Measurements from ENCODE around the gene APLP1. TPM values are rescaled to one million over a fixed set of nuclear protein-coding genes. Genes with fewer than 3 reads are reported as not detected.

The APLP1 gene
- total RNA-seq, 4 donors from 2014 or later = 0.64 to 1.6 (median 0.96) TPM

DNA sequence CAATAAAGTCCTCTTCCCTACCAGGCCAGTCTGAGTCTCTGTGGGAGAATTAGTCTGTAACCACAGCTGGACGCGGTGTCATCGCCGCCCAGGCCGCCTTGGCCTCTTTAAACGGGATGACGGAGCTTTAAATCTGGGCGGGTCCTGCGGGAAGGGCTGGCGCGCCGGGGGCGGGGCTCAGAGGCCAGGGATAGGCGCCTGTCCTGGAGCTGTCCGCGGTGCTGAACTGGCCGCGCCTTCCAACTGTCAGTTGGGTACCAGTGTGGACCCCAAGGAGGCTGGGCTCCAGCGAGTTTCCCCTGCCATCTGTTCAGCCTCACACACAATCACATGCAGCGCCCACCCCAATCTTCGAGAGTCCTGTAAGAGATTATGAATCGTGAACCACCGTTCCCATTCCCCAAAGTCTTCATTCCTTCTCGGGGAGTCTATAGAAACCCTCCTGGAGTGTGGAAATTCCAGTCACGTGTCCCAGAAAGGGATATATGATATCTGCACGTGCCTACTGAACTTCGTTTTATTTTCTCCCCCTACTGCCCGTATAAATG, 11.5 kb downstream of the APLP1 start:
- Histone ChIP-seq H3K36me3 (no peaks in the 10 kb centered on the region), H3K27me3 (peaks cover 6% of the 10 kb centered on the region), H3K4me3 (no peak overlapping the region), H3K4me1 (no peaks in the 10 kb centered on the region), H3K9me3 (no peaks in the 10 kb centered on the region), H3K27ac (no peak overlapping the region)
- DNase-seq (ENCODE audit: low spot score in 2 of 2) = peak; percentile 88 to 93
- TF ChIP-seq POLR2A (IDR thresholded peaks at IDR 0.05) (no peak), POLR2AphosphoS5 (IDR thresholded peaks at IDR 0.05) (no peak), EP300 (IDR thresholded peaks at IDR 0.05) (no peak)
- TF ChIP-seq, protein P1, sequence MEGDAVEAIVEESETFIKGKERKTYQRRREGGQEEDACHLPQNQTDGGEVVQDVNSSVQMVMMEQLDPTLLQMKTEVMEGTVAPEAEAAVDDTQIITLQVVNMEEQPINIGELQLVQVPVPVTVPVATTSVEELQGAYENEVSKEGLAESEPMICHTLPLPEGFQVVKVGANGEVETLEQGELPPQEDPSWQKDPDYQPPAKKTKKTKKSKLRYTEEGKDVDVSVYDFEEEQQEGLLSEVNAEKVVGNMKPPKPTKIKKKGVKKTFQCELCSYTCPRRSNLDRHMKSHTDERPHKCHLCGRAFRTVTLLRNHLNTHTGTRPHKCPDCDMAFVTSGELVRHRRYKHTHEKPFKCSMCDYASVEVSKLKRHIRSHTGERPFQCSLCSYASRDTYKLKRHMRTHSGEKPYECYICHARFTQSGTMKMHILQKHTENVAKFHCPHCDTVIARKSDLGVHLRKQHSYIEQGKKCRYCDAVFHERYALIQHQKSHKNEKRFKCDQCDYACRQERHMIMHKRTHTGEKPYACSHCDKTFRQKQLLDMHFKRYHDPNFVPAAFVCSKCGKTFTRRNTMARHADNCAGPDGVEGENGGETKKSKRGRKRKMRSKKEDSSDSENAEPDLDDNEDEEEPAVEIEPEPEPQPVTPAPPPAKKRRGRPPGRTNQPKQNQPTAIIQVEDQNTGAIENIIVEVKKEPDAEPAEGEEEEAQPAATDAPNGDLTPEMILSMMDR (IDR thresholded peaks at IDR 0.05) = no peak
- WGBS = 2% methylated on average over 28 of the region's 28 CpGs

DNA sequence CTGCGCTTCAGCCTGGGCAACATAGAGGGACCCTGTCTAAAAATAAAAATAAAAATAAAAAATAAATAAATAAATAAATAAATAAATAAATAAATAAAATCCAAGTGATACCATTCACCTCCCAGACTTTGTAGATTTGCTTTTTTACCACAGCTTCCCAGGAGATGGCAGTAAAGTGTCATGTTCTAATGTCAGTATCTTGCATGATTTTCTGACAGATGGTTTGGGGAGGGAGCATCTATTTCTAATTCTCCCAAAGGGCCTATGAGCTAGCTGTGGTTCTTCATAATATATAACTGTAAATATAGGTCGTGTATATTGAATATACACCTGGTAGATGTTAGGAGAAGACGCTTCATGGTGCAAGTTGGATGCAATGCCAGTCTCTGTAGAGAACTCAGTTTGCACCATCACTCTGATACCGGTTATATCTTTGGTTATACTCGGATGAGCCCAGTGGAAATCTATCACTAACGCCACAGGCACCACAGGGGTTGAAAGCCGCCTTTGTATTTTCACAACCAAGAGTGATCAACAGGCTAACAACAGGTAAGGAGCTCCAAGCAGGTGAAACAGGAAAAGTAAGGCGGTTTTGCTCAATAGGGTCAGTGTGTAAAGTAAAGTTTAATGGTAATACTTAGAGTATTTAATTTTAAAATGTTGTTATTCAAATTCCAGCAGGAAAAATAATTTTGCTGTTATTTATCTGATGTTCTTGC, 13.9 kb downstream of the APLP1 start:
- 29% methylated on average over 8 of the region's 8 CpGs for WGBS
- no peak overlapping the region for H3K27ac ChIP-seq
- peaks cover 3% of the 10 kb centered on the region for H3K36me3 ChIP-seq
- no peak overlapping the region for H3K4me3 ChIP-seq
- DNase-seq (ENCODE audit: low spot score in 2 of 2) = no peak
- H3K27me3 ChIP-seq = peaks cover 6% of the 10 kb centered on the region
- TF ChIP-seq EP300 (IDR thresholded peaks at IDR 0.05) = no peak
- TF ChIP-seq, protein P1 (IDR thresholded peaks at IDR 0.05) = peak; percentile 19 to 32
- H3K9me3 ChIP-seq = no peaks in the 10 kb centered on the region
- H3K4me1 ChIP-seq = no peaks in the 10 kb centered on the region

DNA sequence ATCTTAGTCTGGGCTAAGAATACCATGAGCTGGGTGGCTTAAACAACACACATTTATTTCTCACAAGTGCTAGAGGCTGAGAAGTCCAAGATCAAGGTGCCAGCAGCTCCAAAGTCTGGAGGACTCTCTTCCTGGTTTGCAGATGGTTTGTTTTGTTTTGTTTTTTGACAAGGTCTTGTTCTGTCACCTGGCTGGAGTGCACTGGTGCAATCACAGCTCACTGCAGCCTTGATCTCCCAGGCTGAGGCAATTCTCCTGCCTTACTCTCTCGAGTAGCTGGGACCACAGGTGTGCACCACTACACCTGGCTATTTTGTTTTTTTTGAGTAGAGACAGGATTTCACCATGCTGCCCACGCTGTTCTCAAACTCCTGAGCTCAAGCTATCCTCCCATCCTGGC, 15.5 kb downstream of the APLP1 start:
- Histone ChIP-seq H3K27me3 (peaks cover 4% of the 10 kb centered on the region), H3K27ac (no peak overlapping the region), H3K36me3 (peaks cover 18% of the 10 kb centered on the region), H3K4me1 (no peaks in the 10 kb centered on the region), H3K4me3 (no peak overlapping the region), H3K9me3 (no peaks in the 10 kb centered on the region)
- no peak for DNase-seq (ENCODE audit: low spot score in 2 of 2)
- WGBS = 67% methylated on average over 2 of the region's 2 CpGs
- TF ChIP-seq POLR2A (IDR thresholded peaks at IDR 0.05) (no peak), EP300 (IDR thresholded peaks at IDR 0.05) (no peak), POLR2AphosphoS5 (IDR thresholded peaks at IDR 0.05) (no peak)

DNA sequence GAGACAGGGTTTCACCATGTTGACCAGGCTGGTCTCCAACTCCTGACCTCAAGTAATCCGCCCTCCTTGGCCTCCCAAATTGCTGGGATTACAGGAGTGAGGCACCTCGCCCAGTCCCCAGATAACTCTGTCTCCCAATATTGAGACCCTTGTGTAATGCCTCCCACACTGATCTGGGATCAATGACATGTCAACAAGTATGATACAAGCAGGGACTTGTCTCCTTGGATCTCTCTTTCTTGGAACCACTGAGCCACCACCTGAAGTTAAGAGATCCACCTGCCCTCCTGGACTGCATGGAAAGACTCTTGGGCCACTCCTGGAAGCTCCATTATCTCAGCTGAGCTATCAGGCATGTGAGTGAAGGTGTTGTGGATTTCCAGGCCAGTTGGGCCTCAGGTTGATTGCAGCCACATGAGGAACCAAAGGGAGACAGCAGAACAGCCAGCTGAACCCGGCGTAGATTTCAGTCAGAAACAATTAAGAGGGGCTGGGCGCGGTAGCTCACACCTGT, 16.9 kb downstream of the APLP1 start:
- Histone ChIP-seq H3K4me1 (no peaks in the 10 kb centered on the region), H3K4me3 (no peak overlapping the region), H3K27ac (no peak overlapping the region), H3K36me3 (peaks cover 32% of the 10 kb centered on the region), H3K9me3 (no peaks in the 10 kb centered on the region), H3K27me3 (no peaks in the 10 kb centered on the region)
- TF ChIP-seq POLR2AphosphoS5 (IDR thresholded peaks at IDR 0.05) (no peak), EP300 (IDR thresholded peaks at IDR 0.05) (no peak), POLR2A (IDR thresholded peaks at IDR 0.05) (no peak)
- TF ChIP-seq, protein P1 (IDR thresholded peaks at IDR 0.05) = no peak
- no peak for DNase-seq (ENCODE audit: low spot score in 2 of 2)
- 95% methylated on average over 6 of the region's 6 CpGs for WGBS

DNA sequence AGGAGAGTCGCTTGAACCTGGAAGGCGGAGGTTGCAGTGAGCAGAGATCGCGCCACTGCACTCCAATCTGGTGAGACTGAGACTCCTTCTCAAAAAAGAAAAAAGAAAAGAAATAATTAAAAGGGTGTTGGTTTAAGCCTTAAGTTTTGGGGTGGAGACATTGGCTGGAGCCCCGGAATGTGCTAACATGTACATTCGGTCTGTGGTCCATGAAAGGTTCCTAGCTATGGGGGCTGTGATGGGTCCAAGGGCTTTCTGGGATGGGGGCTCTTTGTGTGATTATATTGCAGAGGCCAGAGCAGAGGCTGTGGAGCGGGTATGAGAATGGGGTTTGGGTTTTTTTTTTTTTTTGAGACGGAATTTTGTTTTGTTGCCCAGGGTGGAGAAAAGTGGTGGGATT, 17.5 kb downstream of the APLP1 start:
- Histone ChIP-seq H3K27ac (no peak overlapping the region), H3K36me3 (peaks cover 35% of the 10 kb centered on the region), H3K4me3 (no peak overlapping the region), H3K4me1 (no peaks in the 10 kb centered on the region), H3K9me3 (no peaks in the 10 kb centered on the region), H3K27me3 (no peaks in the 10 kb centered on the region)
- no peak for DNase-seq (ENCODE audit: low spot score in 2 of 2)
- TF ChIP-seq POLR2AphosphoS5 (IDR thresholded peaks at IDR 0.05) (no peak), POLR2A (IDR thresholded peaks at IDR 0.05) (no peak), EP300 (IDR thresholded peaks at IDR 0.05) (no peak)
- TF ChIP-seq, protein P1 (IDR thresholded peaks at IDR 0.05) = no peak
- WGBS = 88% methylated on average over 7 of the region's 8 CpGs

Measured in suprapubic skin (tissue), 4 donors.